ENCODE measurements around the gene ISG20.

Gene ISG20

GRCh38 chr15:88624156-88624970 lies 14.5 kb upstream of the ISG20 start:
- no peaks in the 10 kb centered on the region for H3F3A ChIP-seq (ENCODE audit: low read depth)
- H3K9me3 ChIP-seq (ENCODE audit: insufficient read depth, low read depth, low read length) = no peaks in the 10 kb centered on the region
- peaks cover 7% of the 10 kb centered on the region for H3K27me3 ChIP-seq (ENCODE audit: insufficient read depth, low read length, poor library complexity, severe bottlenecking)
- H4K20me1 ChIP-seq (ENCODE audit: insufficient read depth, low read length, poor library complexity, severe bottlenecking) = peaks cover 53% of the 10 kb centered on the region
- H3K9ac ChIP-seq (ENCODE audit: low read depth, low read length, poor library complexity, severe bottlenecking) = peak overlapping the region; percentile 100
- no peaks in the 10 kb centered on the region for H3K9me2 ChIP-seq (replicated peaks; ENCODE audit: low read depth, low read length)
- H2AFZ ChIP-seq (ENCODE audit: low read length) = no peak overlapping the region
- no peak for TF ChIP-seq EZH2phosphoT487 (IDR thresholded peaks at IDR 0.05; ENCODE audit: borderline replicate concordance)
- TF ChIP-seq CTCF (conservative IDR thresholded peaks at IDR 0.05; ENCODE audit: low read length) = peak; percentile 62
- peaks cover 78% of the 10 kb centered on the region for H3K79me2 ChIP-seq (ENCODE audit: insufficient read depth, low read length)
- H3K4me3 ChIP-seq (ENCODE audit: low read length, poor library complexity, severe bottlenecking) = peak overlapping the region; percentile 84
- H3K36me3 ChIP-seq (ENCODE audit: insufficient read depth, low read length) = peaks cover 30% of the 10 kb centered on the region; the same call in 1 of the 2 replicates
- H3K4me2 ChIP-seq (ENCODE audit: low read depth, low read length, poor library complexity, severe bottlenecking) = peak overlapping the region; percentile 93
- peaks cover 47% of the 10 kb centered on the region for H3K4me1 ChIP-seq (ENCODE audit: insufficient read depth, low read length, poor library complexity, severe bottlenecking)

- H3K4me1 ChIP-seq (ENCODE audit: insufficient read depth, low read length, poor library complexity, severe bottlenecking) = peaks cover 47% of the 10 kb centered on the region
These were observed 13.8 kb upstream of the ISG20 start for GRCh38 chr15:88624971-88625490.

More at GRCh38 chr15:88624971-88625490, 13.8 kb upstream of the ISG20 start:
- Histone ChIP-seq H3K27me3 (ENCODE audit: insufficient read depth, low read length, poor library complexity, severe bottlenecking) (peaks cover 7% of the 10 kb centered on the region), H3K79me2 (ENCODE audit: insufficient read depth, low read length) (peaks cover 78% of the 10 kb centered on the region), H3F3A (ENCODE audit: low read depth) (no peaks in the 10 kb centered on the region), H3K9me2 (replicated peaks; ENCODE audit: low read depth, low read length) (no peaks in the 10 kb centered on the region), H3K9me3 (ENCODE audit: insufficient read depth, low read depth, low read length) (no peaks in the 10 kb centered on the region), H3K4me2 (ENCODE audit: low read depth, low read length, poor library complexity, severe bottlenecking) (peak overlapping the region; percentile 93), H3K9ac (ENCODE audit: low read depth, low read length, poor library complexity, severe bottlenecking) (peak overlapping the region; percentile 100), H4K20me1 (ENCODE audit: insufficient read depth, low read length, poor library complexity, severe bottlenecking) (peaks cover 53% of the 10 kb centered on the region), H2AFZ (ENCODE audit: low read length) (no peak overlapping the region), H3K36me3 (ENCODE audit: insufficient read depth, low read length) (peaks cover 36% of the 10 kb centered on the region; the same call in 1 of the 2 replicates), H3K4me3 (ENCODE audit: low read length, poor library complexity, severe bottlenecking) (peak overlapping the region; percentile 84)
- no peak for TF ChIP-seq EZH2phosphoT487 (IDR thresholded peaks at IDR 0.05; ENCODE audit: borderline replicate concordance)
- no peak for TF ChIP-seq CTCF (conservative IDR thresholded peaks at IDR 0.05; ENCODE audit: low read length)

All from Loucy (cell line).